ENCODE measurements around the gene TTC39B.
"Not testable (repeated sequence)": the region's sequence is repeated elsewhere in the genome, so short reads cannot be mapped to it uniquely, and the experiment has no call there.

TTC39B gene

DNA sequence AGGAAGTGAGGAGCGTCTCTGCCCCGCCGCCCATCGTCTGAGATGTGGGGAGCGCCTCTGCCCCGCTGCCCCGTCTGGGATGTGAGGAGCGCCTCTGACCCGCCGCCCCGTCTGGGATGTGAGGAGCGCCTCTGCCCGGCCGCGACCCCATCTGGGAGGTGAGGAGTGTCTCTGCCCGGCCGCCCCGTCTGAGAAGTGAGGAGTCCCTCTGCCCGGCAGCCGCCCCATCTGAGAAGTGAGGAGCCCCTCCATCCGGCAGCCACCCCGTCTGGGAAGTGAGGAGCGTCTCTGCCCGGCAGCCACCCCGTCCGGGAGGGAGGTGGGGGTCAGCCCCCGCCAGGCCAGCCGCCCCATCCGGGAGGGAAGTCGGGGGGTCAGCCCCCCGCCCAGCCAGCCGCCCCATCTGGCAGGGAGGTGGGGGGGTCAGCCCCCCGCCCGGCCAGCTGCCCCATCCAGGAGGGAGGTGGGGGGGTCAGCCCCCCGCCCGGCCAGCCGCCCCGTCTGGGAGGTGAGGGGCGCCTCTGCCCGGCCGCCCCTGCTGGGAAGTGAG, 73.0 kb downstream of the TTC39B start:
- Mint-ChIP-seq H3K9me3 (peaks cover 29% of the 10 kb centered on the region), H3K4me1 (ENCODE audit: low read depth) (peaks cover 29% of the 10 kb centered on the region), H3K36me3 (ENCODE audit: low read depth) (peaks cover 48% of the 10 kb centered on the region)
- H3K27ac Mint-ChIP-seq, H3K4me3 Mint-ChIP-seq, H3K27me3 Mint-ChIP-seq: not testable (repeated sequence)

DNA sequence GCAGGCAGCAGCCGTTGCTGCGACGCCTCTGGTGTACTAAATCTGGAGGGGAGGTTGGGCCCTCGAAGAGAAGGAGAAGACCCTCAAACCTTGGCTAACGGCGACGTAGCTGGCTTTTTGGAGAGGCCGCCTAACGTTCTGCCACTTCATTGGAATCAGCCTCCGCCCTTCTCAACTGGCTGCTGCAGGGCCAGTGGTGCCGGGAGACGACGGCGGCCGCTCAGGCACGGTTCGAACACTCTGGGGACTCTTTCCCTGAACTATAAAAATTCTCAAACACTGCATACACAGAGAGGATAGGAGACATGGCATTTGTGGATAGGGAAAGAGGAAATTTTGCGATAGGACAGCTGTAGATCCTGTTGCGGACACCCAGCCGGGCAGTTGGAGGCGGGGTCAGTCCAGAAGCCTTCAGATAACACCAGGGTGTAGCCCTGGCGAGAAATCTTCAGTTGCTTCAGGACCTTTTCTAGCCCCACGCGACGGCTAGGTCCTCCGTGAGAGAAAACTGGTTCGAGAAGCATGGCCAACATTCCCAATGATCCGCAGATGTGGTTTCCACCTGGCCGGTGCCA, 74.2 kb downstream of the TTC39B start:
- peaks cover 41% of the 10 kb centered on the region for H3K4me1 Mint-ChIP-seq (ENCODE audit: low read depth)
- not testable (repeated sequence) for H3K27ac Mint-ChIP-seq, H3K4me3 Mint-ChIP-seq, H3K27me3 Mint-ChIP-seq
- H3K36me3 Mint-ChIP-seq (ENCODE audit: low read depth) = peaks cover 35% of the 10 kb centered on the region
- H3K9me3 Mint-ChIP-seq = peaks cover 22% of the 10 kb centered on the region

DNA sequence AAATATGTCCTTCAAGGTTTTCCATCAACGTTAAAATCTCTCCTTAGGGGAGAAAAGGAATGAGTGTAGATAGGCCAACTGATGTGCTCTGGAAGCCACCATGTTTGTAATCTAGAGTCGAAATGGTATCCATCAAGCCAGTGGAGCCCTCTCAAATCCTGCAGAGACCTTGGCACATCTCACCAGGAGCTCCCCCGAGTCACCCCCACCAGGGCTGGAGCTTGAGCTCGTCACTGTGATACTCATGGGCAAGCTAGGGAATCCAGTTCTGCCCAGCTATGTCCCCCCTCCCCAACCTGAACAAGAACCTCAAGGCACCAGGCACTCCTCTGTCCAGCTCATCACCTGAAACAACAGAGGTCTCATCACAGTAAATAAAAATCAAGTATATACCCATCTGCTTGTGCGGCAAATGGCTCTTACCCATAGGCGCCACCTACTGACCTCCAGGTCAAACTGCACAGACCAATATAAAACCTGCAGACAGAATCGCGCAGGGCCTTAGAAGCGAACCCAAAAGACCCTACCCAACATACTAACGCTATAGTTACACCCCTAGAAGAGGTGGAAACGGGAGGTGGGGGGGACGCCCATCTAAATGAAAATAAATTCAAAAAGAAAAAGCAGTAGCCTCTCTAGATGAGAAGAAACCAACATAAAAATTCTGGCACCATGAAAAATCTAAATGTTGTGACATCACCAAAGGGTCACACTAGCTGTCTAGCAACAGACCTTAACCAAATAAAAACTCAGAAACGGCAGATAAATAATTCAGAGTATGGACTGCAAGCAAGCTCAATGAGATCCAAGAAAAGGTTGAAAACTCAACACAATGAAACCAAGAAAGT, 75.0 kb downstream of the TTC39B start:
- no peaks in the 10 kb centered on the region for H3K27me3 Mint-ChIP-seq
- H3K27ac Mint-ChIP-seq = no peak overlapping the region
- no peak overlapping the region for H3K4me3 Mint-ChIP-seq
- H3K9me3 Mint-ChIP-seq = peaks cover 16% of the 10 kb centered on the region
- H3K36me3 Mint-ChIP-seq (ENCODE audit: low read depth) = peaks cover 28% of the 10 kb centered on the region
- peaks cover 48% of the 10 kb centered on the region for H3K4me1 Mint-ChIP-seq (ENCODE audit: low read depth)

DNA sequence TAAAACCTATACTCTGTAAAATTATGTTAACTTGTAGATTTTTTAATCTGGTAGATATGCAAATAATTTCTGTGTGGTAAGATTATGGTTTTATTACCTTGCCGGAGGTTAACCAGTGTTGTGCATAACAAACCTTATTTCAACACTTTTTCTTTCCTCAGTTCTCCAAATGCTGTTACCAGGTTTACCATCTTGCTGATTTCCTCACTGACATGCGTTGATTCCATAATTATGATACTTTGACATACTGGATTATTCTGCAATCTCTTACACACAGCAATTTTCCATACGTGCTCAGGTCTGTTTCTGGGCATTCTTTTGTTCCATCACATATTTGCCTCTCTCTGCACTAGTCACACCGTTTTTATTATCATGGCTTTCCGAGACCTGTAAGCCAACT, 77.6 kb downstream of the TTC39B start:
- Mint-ChIP-seq H3K4me3 (no peak overlapping the region), H3K9me3 (no peaks in the 10 kb centered on the region), H3K4me1 (ENCODE audit: low read depth) (peaks cover 40% of the 10 kb centered on the region), H3K36me3 (ENCODE audit: low read depth) (peaks cover 10% of the 10 kb centered on the region), H3K27ac (peak overlapping the region; percentile 18), H3K27me3 (no peaks in the 10 kb centered on the region)

DNA sequence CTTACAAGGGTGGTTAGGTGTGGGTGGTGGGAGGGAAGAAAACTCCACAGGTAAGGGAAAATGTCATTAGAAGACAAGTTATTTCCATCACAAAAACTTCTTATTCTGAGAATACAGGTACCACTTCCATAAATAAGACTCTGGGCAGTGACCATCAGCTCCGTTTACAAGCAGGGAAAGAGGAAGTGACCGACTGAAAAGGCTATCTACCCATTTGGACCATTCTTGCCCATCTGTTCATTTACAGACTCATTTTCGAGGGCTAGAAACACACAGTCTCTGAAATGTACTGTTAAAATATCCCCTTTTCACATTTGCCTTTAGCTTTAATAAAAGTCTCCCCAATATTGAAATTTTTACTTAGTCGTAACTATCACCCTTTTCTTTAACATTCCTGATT, 79.5 kb downstream of the TTC39B start:
- H3K4me1 Mint-ChIP-seq (ENCODE audit: low read depth) = peaks cover 49% of the 10 kb centered on the region
- H3K27ac Mint-ChIP-seq = no peak overlapping the region
- H3K36me3 Mint-ChIP-seq (ENCODE audit: low read depth) = peaks cover 10% of the 10 kb centered on the region
- H3K4me3 Mint-ChIP-seq = no peak overlapping the region
- no peaks in the 10 kb centered on the region for H3K27me3 Mint-ChIP-seq
- H3K9me3 Mint-ChIP-seq = no peaks in the 10 kb centered on the region

DNA sequence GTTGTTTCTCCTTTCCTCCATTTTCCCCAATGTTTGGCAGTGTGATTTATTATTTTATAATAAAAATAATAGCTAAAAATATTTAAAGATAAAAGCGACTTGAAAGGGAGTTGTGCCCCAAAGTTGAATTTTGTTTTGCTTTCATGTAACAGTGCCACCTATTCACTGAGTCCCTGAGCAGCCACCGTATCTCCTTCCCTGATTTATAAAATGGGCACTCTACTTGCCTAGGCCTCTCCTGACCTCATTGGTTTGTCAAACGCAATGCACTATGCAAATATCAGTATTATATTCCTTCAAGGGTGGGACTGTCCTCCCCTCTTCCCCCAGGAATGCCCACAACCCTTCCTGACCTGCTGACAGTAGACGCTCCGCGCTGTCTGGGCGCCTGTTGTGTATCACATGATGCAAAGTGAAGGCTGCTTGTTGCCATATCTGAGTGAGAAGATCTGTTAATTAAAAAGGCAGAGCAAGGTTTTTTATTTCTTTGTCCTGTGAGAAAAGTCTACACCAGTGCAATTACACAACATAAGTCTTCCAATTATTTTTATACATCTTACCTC, 81.4 kb downstream of the TTC39B start:
- H3K4me3 Mint-ChIP-seq = no peak overlapping the region
- H3K27ac Mint-ChIP-seq = no peak overlapping the region
- peaks cover 6% of the 10 kb centered on the region for H3K36me3 Mint-ChIP-seq (ENCODE audit: low read depth)
- peaks cover 56% of the 10 kb centered on the region for H3K4me1 Mint-ChIP-seq (ENCODE audit: low read depth)
- no peaks in the 10 kb centered on the region for H3K9me3 Mint-ChIP-seq
- no peaks in the 10 kb centered on the region for H3K27me3 Mint-ChIP-seq

DNA sequence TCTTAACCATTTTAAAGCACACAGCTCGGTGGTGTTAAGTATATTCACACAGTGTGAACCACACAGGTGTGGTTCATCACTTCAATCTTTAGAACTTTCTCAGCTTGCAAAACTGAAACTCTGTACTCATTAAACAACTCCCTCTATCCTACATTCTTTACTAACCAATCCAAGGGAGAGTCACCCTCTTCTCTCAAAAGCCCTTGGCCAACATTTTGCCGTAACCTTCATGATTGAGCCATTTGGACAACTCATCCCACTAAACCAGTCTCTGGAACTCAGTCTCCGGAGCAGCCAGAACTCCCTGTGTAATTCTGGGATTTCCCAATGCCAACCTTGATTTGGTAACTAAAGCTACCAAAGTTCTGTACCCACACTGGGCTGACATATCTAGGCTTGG, 84.7 kb downstream of the TTC39B start:
- no peak overlapping the region for H3K27ac Mint-ChIP-seq

DNA sequence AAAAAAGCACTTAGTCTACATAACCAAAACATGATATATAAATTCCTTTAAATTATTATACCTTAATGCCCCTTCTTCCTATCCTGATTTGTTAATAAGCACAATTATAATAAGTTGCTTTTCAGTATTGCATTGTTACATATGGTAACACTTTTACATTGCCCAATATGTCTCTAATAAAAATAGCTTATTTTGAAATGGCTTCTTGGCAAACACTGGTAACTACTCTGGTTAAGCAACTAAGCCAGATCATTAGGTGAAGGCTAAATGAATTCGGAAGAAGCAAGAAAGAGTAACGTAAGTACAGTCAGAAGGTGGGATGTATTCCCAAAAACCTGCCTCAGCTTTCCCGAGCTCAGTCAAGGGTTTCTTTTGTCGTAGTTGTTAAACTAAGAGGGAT, 85.3 kb downstream of the TTC39B start:
- peaks cover 6% of the 10 kb centered on the region for H3K36me3 Mint-ChIP-seq (ENCODE audit: low read depth)
- H3K4me1 Mint-ChIP-seq (ENCODE audit: low read depth) = peaks cover 21% of the 10 kb centered on the region
- H3K9me3 Mint-ChIP-seq = no peaks in the 10 kb centered on the region
- no peaks in the 10 kb centered on the region for H3K27me3 Mint-ChIP-seq
- H3K4me3 Mint-ChIP-seq = no peak overlapping the region
- H3K27ac Mint-ChIP-seq = no peak overlapping the region

More for the DNA sequence above, 84.7 kb downstream of the TTC39B start:
- H3K36me3 Mint-ChIP-seq (ENCODE audit: low read depth) = peaks cover 6% of the 10 kb centered on the region
- H3K4me3 Mint-ChIP-seq = no peak overlapping the region
- peaks cover 25% of the 10 kb centered on the region for H3K4me1 Mint-ChIP-seq (ENCODE audit: low read depth)
- H3K9me3 Mint-ChIP-seq = no peaks in the 10 kb centered on the region
- H3K27me3 Mint-ChIP-seq = no peaks in the 10 kb centered on the region

DNA sequence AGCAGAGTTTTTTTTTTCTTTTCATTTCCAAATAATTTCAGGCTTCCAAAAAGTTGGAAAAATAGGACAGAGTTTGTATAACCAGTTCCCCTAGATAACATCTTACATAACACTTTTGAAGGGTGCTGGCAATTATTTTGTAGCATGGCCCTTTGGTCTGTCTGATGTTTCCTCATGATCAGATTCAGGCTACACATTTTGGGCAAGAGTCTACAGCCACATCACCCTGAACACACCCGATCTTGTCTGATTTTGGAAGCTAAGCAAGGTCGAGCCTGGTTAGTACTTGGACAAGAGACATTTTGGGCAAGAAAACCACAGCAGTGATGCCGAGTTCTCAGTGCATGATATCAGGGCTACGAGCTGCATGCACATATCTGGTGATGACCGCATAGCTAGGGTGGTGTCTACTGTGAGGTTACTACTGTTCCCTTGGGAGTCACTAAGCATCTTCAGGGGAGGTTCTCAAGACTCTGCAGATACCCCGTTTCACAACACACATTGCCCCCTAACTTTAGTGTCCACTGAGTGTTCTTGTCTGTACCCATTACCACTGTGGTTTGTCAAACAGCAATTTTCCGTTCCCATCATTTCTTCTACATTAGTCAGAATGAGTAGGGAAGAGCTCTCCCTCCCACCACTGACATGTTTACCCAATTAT, 86.2 kb downstream of the TTC39B start:
- Mint-ChIP-seq H3K36me3 (ENCODE audit: low read depth) (peaks cover 6% of the 10 kb centered on the region), H3K4me1 (ENCODE audit: low read depth) (peaks cover 21% of the 10 kb centered on the region), H3K27me3 (no peaks in the 10 kb centered on the region), H3K9me3 (no peaks in the 10 kb centered on the region), H3K27ac (no peak overlapping the region), H3K4me3 (no peak overlapping the region)

DNA sequence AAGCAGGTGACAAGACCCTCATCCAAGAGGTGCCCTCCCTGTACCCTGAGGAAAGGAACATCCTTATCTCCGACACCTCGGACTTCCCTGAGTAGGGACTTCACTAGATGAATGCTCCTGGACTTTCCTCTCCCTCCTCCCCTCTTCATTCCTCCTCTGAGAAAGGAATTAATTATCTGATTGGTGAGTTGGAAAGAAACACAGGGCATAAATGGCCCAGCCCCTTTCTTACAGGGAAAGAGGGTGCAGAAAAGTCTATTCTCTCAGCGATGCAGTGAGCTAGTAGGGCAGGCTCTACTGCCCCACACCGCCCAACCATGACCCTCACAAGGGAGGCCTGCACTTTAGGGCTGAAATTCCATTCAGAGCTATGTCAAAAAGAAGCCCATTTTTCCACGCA, 87.5 kb downstream of the TTC39B start:
- Mint-ChIP-seq H3K27ac (no peak overlapping the region), H3K4me1 (ENCODE audit: low read depth) (peaks cover 22% of the 10 kb centered on the region), H3K4me3 (no peak overlapping the region), H3K9me3 (no peaks in the 10 kb centered on the region), H3K36me3 (ENCODE audit: low read depth) (peaks cover 6% of the 10 kb centered on the region), H3K27me3 (no peaks in the 10 kb centered on the region)

DNA sequence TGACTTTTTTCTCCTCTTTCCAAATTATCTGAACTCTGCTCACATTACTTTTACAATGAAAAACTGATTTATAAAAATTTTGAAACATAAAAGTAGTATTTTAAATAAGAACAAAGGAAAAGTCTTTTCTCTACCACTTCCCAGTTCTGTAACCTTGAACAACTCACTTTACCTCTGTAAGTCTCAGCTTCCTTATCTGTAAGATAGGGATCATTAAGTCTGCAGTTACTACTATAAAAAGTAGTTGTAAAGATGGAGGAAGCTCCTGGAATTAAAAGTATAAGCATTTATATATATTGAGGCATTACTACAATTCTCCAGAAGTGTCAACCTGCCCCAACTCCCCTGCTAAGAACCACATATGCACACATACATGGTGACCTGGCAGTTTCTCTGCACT, 88.0 kb downstream of the TTC39B start:
- Mint-ChIP-seq H3K4me3 (no peak overlapping the region), H3K36me3 (ENCODE audit: low read depth) (peaks cover 2% of the 10 kb centered on the region), H3K27ac (no peak overlapping the region)

DNA sequence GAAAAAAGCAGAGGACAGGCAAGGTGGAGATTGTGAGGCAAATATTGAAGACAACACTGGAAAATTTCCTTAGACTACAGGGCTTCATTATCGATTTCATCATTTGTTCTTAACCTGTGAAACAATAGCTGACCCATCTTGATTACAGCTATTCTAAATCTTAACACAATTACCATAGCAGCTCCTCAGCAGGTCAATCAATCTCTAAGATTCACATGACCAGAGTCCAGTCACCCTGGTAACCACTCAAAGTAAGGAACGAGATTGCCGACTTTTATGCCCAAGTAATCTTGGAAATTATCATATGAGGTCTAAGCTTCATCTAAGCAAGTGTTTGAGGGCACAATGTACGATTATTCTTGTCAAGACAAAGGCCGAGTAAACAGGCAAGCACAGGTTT, 93.8 kb downstream of the TTC39B start:
- Mint-ChIP-seq H3K36me3 (ENCODE audit: low read depth) (peaks cover 13% of the 10 kb centered on the region), H3K9me3 (no peaks in the 10 kb centered on the region), H3K4me1 (ENCODE audit: low read depth) (peaks cover 25% of the 10 kb centered on the region), H3K27me3 (no peaks in the 10 kb centered on the region), H3K4me3 (no peak overlapping the region), H3K27ac (peak overlapping the region; percentile 27)

More for the DNA sequence above, 88.0 kb downstream of the TTC39B start:
- Mint-ChIP-seq H3K9me3 (no peaks in the 10 kb centered on the region), H3K27me3 (no peaks in the 10 kb centered on the region), H3K4me1 (ENCODE audit: low read depth) (peaks cover 22% of the 10 kb centered on the region)

DNA sequence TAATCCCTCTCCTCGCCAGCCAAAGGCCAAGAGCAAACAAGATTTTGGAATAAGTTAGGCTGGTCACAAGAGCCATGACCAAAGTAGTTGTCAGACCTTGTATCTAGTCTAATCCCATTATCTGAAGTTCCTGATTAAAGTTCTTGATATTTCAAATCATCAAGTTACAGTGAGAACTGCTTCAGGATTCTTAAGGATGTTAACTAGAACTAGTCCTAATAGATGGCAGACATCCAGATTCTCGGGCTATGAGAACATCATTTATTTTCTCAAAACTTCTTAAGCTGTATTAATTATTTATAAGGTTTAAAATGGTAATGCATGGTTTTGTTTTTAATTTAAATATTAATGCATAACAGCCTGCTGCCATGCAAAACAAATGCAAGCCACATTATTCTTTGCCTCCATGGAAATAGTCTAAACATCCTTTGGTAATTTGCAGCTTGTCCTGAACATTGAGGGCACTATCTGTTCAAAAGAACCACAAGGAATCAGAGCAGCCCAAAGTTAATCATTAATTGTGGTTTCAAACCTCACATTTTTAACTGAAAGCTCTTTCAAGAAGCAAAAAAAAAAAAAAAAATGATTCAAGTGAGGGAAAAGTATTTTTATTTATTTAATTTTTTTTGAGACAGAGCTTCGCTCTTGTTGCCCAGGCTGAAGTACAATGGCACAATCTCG, 95.1 kb downstream of the TTC39B start:
- Mint-ChIP-seq H3K27me3 (no peaks in the 10 kb centered on the region), H3K4me3 (no peak overlapping the region), H3K27ac (no peak overlapping the region), H3K4me1 (ENCODE audit: low read depth) (peaks cover 32% of the 10 kb centered on the region), H3K9me3 (peaks cover 3% of the 10 kb centered on the region), H3K36me3 (ENCODE audit: low read depth) (peaks cover 21% of the 10 kb centered on the region)

DNA sequence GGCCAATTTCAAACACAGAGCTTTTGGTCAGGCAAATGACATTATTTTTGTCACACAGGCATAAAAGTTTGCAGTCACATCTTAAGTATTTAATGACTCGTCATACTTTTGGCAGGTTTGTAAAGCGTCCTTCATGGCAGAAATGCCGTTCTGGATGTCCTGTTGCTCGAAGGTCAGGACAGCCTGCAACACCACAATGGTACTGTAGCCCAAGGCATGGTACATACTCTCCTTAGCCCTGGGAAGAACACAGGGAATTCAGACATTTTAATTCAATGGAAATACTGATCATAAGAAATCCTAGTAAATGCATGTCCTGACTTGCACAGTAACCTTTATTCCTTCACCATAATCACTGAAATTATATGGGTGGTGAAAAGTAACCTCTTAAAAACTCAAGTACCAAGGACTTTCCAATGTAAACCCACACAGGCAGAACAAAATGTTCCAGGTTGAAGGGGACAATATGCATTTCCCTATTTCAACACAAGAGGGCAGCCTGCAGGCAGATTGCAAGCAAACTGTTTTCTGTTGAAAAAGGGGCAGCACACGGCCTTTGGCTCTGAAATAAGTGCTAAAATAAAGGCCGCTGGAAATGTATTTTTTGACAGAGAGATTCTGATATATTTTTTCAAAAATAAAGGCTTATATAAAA, 95.7 kb downstream of the TTC39B start:
- H3K4me1 Mint-ChIP-seq (ENCODE audit: low read depth) = peaks cover 36% of the 10 kb centered on the region
- H3K27ac Mint-ChIP-seq = no peak overlapping the region
- peaks cover 3% of the 10 kb centered on the region for H3K9me3 Mint-ChIP-seq
- H3K4me3 Mint-ChIP-seq = no peak overlapping the region
- no peaks in the 10 kb centered on the region for H3K27me3 Mint-ChIP-seq
- peaks cover 26% of the 10 kb centered on the region for H3K36me3 Mint-ChIP-seq (ENCODE audit: low read depth)

Measured in stimulated activated naive CD8-positive, alpha-beta T cell treated with anti-CD3 and anti-CD28 coated beads, Interleukin-15, Interleukin-2, amounts not matched to agents 100 ng/mL and 50 ng/mL, for 24 hours (primary cell).